NCI-H748 (cell line): Measurements from ENCODE around the gene C1orf74.
A peak's percentile ranks its signal among the peaks of the same experiment; 100 is the strongest.
"Not testable (repeated sequence)": the region's sequence is repeated elsewhere in the genome, so short reads cannot be mapped to it uniquely, and the experiment has no call there.

Experiments used
- DNase-seq: peaks from one replicate; lab custom pipeline; 2025; ENCODE audit not compliant: unreplicated experiment; lab: John Stamatoyannopoulos, UW

C1orf74 gene

DNA sequence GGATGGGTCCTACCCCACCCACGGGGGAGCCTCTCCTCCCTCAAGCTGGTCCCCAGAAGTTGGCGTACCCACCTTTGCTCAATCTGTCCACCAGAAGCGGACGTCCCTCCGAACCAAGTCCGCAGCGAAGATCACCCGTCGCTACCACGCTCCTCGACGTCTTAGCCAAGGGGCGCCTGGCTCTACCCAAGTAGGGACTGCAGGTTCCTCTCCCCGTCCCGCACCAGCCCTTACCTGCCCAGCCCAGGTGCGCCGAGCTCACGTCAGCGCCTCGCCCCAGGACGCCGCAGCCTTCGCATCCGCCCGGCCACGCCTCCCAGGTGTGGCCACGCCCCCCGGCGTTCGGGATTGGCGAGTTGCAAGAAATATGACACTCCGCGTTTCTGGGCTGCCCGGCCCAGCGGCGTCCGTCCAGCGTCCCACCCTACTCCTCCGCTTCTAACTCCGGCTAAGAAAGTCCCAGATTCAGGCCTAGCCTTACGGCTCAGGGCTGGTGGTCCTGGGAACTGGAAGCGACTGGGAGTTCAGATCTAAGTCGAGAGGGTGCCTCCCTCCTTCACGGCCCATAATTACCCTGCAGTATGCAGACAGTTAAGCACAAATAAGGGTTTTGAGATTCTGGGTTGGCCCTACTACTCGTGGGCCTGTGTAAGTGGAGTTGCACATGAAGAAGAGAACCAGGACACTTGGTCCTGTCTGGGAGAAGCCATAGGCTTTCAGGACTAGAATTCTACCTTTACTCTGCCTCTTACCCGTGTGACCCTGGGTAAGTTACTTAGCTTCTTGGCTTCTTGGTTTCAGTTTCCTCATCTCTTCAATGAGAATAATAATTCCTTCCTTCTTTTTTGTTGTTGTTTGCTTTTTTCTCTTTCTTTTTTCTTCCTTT is 21.8 kb upstream of the C1orf74 start, which contains the start of gene IRF6:
IRF6 (minus strand) TSS at position 268 of the 886 bp plus-strand sequence. CDS start 4,729 bp downstream, outside the sequence.
- DNase-seq = peak; percentile 94

DNA sequence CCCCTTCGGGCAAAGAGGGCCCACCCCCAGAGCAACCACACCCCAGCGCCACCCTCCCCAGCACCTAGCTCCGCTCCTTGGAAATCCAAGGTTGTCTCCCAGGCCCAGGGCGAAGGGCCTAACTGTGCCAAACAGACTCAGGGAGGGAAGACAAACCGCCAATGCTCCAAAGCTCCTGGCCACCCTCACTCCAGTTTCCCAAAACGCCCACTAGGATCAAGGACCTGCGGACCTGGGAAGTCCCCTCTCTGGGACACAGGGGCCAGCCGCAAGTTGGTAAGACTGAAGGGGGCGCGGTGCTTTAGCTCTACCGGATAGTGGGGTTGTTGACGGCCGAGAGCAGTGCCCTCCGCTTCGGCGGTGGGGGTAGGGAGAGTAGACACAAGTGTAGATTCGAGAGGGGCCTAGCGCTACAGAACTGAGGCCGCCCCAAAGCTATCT is 21.0 kb upstream of the C1orf74 start:
- DNase-seq = no peak

DNA sequence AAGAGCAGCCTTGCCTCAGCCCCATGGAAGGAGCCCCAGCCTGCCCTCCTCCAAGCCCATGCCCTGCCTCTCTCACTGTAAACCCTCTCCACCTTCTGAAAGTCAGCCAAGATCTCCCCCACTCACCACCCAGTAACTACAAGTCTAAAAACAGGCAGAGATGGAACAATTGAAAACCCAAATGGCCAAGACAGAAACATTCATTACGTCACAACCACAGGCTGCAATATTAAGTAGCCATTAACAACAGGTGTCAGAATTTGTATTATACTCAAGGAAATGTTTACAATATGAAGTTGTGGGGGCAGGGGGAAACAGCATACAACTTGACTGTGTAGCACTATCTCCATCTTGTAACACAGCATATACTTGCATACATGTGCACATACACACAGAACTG is 19.2 kb upstream of the C1orf74 start:
- no peak for DNase-seq

DNA sequence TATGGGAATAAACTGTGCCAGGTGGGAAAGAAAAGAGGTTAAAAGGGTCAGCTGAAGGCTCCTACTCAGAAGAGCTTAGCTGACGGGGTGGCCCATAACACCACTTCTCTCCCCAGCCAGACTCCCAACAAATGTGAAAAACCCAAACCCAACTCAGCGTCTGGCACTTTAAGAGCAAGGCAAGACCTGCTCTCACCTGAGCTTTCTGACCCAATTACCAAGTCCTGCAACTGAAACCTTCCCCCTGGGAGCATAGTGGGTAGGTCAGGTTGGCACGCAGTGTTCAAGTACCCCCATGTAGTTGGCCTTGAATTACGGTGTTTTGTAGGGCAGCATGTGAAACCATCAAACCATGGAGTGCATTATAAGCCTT is 18.4 kb upstream of the C1orf74 start:
- DNase-seq = no peak

DNA sequence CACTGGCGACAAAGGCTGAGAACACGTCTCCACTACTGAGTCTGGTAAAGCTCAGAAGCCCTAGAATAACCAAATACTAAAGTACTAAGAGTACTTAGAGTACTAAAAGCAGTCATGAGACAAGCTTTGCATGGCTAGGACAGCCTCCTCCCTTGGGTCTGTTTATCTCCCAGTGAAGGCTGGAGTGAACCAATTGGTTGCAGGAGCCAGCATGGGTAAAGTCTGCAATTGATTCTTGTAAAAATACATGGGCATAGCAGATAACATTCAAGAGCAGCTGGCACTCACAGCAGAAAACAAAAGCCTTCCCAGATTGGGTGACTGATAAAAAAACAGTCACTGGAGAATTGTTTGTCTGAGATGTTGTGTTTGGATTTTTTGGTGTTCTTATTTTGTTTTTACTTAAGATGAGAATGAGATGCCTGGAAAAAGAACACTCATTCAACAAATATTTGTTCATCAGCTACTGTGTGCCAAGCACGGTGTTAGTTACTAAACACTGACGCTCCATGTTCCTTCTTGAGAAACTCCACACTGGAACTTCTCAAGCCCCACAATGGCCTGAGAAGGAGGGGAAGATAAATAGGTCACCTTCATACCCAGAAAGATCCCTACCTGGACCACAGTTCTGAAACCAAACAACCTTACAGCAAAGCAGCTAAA is 17.9 kb upstream of the C1orf74 start:
- DNase-seq = no peak

DNA sequence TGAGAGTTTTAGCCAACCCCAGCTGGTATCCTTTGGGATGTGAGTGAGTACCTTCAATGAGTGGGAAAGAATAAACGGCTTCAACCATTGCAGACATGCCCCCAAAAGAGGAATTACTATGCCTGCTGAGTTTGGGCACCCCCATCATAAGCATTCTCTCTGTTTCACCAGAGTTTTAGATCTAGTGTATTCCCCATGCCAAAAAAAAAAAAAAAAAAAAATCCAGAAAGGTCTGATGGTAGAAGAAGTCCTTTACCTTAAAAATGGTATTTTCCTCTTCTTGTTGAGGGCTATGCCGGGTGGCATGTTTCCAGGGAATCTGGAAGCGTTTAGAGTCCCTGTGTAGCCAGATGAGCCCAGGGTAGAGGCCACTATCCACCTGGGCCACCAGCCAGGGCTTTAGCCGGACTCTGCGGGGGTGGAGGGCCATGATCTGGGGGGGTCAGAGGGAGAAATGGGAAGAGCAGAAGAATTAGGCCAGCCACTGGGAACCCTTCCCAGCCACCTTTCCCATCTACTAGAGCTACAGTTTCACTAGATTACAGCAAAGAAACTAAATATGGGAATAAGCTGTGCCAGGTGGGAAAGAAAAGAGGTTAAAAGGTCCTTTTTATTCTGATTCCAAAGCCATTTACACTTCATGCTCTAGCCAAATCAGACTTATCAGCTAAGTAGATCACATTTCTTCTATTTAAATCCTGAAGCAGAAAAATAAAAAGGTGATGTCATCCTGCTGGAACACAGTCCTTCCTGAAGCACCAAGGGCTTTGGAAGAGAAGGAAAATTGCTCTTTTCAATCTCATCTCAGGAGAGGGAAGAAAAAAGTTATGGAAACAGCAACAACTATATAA is 16.9 kb upstream of the C1orf74 start:
- no peak for DNase-seq

DNA sequence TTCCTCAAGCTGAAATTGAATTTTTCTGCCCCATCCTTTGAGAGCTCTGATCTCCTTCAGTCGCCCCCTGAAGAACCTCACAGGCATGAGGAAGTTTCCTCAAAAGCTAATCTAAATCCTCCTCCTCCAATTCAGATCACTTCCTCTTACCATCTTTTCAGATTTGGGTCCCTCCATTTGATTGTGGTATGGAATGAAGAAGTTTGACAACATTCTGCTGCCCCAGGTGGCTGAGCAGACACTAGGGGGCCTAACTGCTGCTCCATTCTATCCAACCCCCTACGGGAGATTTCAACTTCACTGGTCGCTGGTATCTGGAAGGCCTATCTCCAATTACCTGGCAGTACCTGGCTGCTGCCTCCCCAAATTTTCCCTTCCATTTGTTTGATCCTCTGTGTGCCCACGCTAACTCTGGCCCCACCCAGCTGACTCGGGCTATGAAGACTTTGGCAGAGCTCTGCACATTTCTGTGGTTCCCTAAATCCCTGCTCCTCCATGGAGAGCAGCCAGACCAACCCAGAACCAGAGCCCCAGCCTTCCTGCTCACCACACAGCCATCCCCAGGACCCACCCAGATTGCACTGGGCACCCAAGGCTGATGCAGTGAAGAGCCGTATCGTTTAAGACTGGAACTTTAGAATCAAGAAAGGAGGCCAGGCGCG is 13.8 kb upstream of the C1orf74 start:
- no peak for DNase-seq

DNA sequence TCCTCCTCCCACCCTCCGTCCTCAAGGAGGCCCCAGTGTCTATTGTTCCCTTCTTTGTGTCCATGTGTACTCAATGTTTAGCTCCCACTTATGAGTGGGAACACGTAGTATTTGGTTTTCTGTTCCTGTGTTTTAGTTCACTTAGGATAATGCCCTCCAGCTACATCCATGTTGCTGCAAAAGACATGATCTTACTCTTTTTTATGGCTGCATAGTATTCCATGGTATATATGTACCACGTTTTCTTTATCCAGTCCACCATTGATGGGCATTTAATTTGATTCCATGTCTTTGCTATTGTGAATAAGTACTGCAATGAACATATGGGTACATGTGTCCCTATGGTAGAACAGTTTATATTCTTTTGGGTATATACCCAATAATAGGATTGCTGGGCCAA is 9.4 kb upstream of the C1orf74 start:
- not testable (repeated sequence) for DNase-seq

DNA sequence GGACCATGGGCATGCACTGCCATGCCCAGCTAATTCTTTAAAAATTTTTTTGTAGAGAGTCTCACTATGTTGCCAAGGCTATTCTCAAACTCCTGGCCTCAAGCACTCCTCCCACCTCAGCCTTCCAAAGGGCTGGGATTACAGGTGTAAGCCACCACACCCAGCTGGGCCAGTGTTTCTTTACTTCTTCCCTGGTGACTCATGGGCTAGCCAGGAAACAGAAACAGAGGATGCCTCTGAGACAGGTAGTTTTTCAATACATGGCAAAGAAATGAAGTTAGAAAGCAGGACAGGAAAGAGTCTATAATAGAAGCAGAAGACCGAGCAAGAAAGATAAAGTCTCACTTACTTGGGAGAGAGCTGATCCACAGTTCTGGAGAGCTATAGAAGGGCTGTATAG is 7.6 kb upstream of the C1orf74 start:
- no peak for DNase-seq

DNA sequence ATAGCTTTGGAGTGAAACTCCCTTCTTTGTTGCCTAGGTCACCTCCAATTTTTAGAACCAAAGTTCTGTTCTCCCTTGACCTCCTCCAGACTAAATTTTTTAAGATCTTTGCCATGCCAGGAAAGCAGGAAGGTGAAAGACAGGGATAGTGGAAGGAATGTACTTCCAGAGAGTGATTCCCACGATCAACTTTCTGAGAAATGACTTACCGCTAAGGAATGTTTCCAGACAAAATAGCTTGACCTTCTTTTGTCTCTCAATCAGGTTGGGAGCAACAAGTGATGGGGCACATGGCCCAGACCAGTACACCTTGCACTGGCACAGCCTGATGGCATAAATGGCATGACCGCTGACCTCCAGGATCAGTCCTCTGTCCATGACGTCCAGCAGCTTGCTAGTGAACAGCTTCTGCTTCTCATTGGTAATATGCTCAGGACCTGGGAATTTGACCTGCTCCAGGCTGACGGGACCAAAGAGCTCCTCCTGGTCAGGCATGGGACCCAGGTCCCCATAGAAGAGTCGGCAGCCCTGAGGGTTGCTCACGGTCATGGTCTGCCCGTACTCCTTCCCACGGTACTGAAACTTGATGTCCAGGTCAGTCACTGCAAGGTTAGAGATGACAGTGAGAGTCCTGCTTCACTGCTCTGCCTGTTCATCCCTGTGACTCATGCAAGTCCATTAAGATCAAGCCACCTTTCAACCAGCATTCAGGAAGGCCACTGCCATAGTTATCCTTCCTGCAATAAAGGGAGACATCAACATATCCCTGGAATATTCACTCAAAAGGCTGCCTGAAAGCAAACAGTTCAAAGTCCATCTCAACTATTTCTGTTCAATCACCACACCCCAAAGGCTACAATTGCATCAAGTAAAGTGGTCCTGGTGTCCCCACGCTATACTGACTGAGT is 6.2 kb upstream of the C1orf74 start:
- DNase-seq = no peak

DNA sequence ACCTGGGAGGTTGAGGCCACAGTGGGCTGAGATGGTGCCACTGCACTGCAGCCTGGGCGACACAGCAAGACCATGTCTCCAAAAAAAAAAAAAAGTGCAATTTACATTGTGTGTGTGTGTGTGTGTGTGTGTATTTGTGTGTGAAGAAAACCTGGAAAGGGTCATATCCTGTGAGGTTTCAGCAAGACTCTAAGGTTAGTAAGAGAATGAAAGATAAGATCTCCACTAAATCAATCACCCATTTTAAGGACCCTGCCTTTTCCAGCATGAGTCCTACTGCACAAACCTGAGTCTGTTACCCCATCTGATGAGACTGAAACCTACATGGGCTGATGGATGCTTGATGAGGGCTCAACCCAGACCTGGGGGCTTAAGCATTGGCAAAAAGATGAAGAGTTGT is 4.9 kb upstream of the C1orf74 start:
- no peak for DNase-seq

DNA sequence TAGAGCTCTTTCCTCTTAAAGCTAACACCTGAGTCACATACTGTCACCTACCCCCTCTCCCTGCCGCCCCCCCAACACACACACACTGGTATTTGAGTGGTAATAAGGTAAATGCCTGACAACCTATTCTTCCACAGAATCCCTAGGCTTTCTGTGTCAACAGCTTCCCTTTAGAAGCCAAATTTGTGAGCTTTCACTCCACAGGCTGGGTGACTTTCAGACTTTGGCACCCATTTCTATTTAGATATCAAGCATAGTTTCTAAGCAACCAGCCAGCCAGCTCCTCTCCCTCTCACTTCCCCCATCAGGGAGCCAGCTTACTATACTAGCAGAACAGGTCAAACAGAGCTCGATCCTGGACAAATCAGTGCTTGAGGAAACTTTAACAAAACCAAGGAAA is 3.2 kb upstream of the C1orf74 start:
- DNase-seq = no peak

DNA sequence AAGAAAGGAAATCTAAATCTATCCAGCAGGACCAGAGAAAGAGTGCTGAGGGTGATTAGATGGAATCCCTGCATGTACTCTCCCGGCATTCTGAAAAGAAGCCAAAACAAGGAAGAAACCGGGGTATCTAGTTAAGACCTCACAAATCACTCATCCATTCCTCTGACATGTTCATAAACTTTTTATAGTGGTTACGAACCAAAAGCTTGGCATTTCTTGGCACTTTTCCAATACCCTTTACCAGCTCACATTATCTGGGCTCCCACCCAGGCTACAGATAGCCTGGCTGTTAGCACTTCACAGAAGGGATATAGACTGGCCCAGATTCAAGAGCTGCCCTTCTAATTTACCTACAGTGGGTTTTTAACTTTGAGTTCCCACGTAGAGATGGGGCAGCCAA is 1.8 kb upstream of the C1orf74 start:
- DNase-seq = no peak

DNA sequence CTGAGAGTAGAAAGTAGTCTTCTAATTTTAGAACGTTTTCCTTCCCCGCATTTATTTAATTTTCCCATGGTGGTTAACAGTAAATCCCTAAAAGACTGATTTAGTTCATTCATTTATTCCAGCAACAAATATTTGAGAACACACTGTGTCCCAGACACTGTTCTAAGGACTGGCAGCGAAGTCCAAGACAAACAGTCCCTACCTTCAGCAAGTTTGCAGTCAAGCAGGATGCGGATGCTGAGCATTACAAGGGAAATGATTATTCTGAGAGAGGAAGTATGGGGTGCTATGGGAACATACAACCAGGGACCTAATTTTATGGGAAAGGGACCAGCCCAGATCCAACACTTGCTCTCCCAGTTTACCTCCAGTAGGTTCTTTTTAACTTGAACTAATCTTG is 1.2 kb upstream of the C1orf74 start:
- no peak for DNase-seq

DNA sequence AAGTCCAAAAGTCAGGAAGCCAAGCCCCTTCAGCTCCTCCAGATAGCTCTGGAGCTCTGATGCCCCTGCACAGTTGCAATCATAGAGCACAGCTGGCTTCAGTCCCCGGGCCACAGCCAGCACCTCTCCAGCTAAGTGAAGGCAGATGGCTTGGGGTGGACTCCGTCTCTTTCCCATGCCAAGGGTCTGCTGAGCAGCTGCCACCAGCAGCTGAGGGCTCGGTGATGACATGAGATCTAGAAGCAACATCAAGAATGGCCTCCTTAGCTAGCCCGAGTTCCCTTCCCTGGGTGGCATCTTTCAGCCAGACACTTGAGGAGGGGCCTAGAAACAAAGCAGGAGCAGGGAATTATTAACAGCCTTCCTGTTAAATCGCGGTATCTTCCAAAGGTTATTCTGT is 973 bp downstream of the C1orf74 start:
- peak; percentile 5 for DNase-seq

DNA sequence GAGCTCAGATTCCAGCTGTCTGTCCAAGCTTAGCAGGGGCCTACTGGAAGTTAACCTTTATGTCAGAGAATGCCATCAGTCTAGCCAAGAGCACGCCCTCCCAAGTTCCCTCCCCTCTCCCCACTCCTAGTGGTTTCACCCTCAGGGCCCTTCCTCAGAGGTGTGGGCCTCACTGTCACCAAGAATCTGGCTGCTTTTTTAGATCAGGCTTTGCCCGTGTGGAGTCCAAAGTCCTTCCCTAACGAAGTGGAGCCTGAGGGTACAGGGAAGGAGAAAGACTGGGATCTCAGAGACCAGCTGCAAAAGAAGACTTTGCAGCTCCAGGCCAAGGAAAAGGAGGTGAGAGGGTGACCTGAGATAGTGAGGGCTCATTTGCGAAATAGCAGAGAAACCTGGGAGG is 4.1 kb downstream of the C1orf74 start:
- no peak for DNase-seq

DNA sequence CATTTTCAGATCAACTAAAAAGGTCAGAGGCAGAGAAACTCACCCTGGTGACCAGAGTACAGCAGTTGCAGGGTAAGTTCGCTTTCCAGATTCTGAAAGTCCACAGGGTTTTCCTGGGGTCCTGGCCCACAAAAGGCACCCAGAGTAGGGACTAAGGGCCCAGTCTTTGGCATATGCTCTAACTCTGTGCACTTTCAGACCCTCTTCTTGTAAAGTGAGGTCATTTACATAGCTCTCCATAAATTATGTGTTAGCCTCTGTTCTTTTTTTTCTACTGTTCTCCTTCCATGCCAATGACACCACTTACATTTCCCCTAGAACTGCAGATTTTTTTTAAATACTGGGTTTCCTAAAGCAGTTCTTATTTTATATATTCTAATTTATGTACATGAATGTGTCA is 6.3 kb downstream of the C1orf74 start:
- DNase-seq = no peak

DNA sequence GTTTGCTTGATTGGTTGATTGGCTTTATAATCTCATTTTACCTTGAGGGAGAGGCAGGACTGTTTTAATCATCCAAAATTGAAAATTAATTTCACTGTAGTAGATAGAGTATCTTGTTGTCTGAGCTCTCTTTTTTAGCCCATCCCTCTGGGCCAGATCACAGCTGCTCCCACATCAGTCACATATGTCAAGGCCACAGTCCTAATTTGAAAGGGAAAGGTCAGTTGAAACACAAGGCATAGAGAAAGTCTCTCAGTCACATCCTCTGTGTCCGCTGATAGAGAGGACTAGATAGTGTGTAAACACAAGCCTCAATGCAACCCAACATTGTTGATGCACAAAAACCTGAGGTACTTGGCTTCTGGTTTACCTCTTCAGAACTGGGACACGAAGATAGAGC is 6.8 kb downstream of the C1orf74 start:
- no peak for DNase-seq

DNA sequence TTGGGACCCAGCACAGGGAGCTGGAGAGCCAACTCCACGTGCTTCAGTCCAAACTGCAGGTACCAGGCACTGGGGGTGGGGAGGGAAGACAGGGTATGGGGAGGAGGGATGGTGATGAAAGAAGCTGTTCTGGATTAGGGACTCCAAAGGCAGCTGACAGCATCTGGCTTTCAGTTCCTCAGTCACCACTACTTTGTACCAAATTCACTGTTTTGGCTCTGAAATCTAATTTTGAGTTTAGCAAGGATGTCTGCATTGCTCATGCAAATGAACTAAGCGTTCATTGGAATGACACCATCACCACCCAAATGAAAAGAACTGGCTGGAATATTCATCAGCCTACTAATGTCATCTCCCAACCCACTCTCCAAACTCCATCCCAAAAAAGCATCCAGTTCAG is 8.7 kb downstream of the C1orf74 start:
- no peak for DNase-seq

DNA sequence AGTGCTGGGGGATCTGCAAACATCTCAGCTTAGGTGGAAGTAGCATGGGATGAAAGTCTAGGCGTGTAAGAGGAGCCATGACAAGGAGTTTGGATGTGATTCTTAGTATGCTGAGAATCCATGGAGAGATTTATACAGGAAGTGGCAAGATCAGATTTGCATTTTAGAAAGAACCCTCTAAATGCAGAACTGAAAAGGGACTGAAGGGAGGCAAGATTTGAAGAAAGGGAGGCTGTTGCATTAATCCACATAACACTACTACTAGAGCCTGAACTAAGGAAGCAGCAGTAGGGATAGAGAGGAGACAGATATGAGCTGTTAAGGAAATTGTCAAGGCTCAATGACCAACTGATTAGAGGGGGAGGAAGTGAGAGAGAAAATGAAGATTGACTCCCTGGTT is 9.8 kb downstream of the C1orf74 start:
- no peak for DNase-seq
